ENCODE data around the gene TMEM258.

TMEM258 gene

GRCh38 chr11:61820174-61820573, 27.8 kb upstream of the TMEM258 start:
- no peak for FAIRE-seq

- FAIRE-seq: no peak
These were observed 25.2 kb upstream of the TMEM258 start for GRCh38 chr11:61817471-61818202.

DNA sequence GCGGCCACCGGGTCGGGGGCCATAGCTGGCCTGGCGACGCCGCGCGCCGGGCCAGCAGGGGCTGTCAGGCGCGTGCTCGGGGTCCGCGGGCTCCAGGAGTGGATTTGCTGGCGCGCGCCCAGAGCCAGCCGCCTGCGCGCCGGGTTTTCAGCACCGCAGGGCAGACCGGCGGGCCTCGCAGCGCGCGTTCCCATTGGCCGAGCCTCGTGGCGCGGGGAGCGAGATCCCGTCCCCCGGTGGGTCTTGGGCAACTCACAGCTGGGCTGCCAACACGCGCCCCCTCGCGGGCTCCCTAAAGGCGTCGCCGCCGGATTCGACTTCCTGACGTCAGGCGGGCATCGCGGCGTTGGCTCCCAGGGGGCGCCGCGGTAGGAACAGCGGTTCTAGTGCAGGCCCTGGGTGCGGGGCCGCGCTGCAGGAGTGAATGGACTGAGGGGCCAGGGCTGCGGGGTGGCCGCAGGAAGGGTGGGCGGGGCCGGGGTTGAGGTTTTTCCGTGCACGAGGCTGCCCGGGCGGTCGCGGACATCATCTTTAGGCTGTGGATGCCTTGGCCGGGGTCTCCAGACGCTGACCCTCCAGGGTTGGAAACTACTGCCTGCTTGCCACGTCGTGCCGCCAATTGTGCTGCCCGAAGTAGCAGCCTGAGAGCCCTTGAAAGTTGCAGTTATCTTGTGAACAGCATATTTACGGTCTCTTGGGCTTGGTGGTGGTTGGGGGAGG, 24.5 kb upstream of the TMEM258 start, which contains the start of gene FADS1:
Gene FADS1 (minus strand): TSS at position 268 of the 720 bp plus-strand sequence. CDS start 74 bp downstream, at position 194.
- FAIRE-seq: no peak

DNA sequence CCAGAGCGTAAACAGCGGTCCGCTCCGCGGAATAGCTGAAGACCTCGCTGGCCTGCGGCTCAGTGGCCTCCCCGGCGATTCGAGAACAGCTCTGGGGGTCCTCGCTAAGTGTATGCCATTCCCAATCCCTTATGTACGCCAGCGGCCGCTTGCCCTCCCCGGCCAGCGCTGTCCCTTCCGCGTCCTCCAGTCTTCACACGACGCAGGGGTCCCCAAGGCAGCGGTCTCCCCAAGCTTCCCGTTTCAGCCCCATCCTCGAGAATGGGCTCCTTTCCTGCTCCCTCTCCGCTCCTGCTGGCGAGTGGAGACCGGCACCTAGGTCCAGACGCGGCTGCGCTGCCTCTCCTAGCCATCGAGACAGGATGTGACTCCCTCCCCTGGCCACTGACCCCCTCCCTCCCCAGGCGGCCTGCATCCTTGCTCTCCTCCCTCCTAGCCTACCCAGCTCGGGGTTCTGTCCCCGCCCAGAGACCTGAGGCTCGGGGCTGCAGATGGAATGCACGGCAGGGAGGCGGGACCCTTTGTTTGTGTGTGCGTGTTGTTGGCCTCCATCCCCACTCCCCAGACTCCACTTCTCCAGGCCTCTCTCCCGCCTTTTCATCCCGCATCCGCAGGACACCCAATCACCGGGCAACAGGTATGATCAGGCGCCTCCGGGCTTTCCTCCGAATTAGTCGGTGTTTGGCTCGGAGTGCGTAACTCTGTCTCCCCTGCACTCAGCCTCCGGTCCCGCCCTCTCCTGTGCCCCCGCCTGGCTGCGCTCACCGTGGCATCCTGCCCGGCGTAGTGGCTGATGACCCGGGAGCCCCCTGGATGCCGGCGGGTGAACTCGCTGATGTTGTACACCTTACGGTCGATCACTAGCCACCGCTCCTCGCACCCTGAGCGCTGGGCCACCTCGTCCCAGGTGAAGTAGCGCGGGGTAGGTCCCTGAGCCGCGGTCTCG, 23.7 kb upstream of the TMEM258 start:
- no peak for FAIRE-seq

- no peak for FAIRE-seq
These were observed 22.8 kb upstream of the TMEM258 start for GRCh38 chr11:61814958-61815789.

- FAIRE-seq: no peak
These were observed 22.0 kb upstream of the TMEM258 start for GRCh38 chr11:61814247-61814957.

GRCh38 chr11:61812736-61813411, 20.5 kb upstream of the TMEM258 start:
- FAIRE-seq: no peak

DNA sequence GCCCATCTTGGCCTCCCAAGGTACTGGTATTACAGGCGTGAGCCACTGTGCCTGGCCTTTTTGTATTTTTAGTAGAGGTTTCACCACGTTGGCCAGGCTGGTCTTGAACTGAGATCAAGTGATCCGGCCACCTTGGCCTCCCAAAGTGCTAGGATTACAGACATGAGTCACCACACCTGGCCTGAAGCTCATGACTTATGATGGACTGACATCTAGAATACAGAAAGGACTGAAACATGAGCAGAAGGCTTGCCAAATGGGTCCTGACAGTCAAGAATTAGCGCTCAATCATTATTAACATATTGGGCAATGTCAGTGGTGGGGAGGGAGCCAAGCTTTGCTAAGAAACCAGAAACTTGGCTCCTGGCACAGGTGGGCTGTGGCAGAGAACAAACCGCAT, 19.4 kb upstream of the TMEM258 start:
- no peak for FAIRE-seq

GRCh38 chr11:61810671-61811175, 18.3 kb upstream of the TMEM258 start:
- FAIRE-seq: no peak

GRCh38 chr11:61806785-61807184, 14.4 kb upstream of the TMEM258 start:
- no peak for FAIRE-seq

GRCh38 chr11:61805146-61805545, 12.7 kb upstream of the TMEM258 start:
- no peak for FAIRE-seq

DNA sequence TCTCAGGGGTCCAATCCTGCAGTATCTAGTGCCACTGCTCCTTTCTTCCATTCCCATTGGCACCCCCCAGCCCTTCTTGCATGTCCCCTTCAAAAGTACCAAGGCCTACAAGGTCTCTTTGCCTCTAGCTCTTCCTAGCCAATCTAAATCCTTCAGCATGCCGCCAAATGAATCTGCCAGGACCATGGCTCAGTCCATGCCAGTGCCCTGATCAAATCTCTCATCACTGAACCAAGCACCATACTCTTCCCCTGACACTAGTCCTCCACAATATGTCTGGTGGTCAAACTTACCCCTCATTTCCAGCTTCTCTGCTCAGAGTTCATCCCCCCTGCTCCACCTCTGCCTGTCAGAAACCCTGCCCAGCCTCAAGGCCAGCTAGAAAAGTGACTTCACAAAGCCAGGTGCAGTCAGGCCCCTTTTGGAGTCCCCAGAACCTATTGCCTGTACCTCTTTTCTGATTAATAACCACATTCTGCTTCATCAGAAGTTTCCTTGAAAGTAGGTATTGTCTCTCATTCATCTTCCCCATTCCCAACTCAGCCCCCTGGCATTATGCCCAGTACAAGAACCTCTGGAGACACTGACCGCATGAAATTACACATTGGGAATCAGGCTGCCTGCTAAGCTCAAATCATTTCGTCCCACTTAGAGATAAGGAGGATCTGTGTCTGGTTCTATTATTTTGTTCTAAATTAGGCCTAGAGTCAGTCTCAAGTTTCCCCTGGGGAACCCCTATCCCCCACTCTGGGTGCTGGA, 11.7 kb upstream of the TMEM258 start:
- FAIRE-seq: no peak

GRCh38 chr11:61802605-61803004, 10.2 kb upstream of the TMEM258 start:
- no peak for FAIRE-seq

DNA sequence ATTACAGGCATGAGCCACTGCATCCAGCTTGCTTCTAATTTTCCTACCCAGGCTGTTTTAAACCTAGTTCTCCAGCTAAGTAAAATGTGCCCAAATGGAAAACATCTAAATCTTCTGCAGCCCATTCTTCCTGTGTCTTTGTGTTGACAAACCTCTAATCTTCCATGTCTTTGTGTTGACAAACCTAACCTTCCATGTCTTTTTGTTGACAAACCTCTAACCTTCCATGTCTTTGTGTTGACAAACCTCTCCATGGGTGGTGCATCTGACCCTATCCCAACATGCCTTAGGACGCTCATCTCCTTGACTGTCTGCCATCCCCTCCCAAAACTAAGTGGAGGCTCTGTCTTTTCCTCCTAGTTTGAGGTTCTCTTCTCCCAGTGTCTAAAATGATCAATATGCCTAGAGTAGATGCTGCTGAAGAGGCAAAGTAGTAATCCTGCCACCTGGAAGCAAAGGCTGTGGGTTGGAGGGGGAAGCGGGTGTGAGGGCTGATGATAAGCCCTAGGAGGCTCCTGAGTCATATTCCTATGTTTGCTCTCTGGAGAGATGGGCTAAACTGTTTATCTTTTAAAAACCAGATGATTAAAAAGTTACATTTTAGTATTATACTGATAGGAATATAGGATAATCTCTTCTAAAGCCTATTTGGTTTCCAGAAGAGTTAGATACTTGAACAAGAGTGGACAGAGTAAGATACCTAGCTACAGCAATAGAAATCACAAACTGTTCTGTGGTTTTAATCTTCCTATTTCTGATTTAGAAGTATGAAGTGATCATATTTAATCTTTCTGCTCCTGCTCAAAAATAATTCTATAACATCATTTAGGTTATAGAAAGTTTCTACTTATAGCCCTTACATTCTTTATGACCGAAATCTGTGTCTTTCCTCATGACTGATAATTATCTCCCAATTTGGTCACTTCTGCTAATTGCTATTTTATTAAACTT, 8.2 kb upstream of the TMEM258 start:
- no peak for FAIRE-seq

- FAIRE-seq: no peak
These were observed 7.4 kb upstream of the TMEM258 start for GRCh38 chr11:61799665-61800284.

DNA sequence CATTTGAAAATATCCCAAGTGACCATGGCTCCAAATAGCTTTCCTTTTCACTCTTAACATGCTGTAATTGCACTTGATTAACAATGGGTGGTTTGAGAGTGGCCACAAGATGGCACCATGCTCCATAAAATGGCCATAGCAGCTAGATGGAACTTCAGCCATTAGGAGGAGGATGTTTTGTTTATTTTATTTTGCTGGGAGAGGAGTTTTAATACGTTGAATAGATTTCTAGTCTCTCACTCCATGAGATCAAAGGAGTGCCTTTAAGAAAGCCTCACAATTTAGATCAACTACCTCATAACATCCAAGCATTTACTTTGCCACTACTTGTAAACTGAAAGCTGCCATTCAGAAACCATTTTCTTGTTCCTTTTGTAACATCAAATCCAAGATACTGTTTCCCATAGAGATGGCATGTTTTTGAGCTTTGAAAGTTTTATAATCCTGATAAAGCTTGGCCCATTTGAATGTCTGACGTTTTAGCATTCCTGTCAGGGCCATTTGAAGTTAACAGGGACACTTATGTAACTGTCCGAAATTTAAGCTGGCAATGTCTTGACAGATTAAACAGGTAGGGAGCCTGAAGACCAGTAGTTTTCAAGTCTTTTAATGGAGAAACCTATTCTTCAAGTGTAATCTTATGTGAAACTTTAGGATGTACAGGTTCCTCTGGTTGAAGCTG, 5.0 kb upstream of the TMEM258 start:
- FAIRE-seq: peak; percentile 63

GRCh38 chr11:61795876-61796526, 3.6 kb upstream of the TMEM258 start:
- no peak for FAIRE-seq

Data from endometrium (tissue), 2 donors.